NCI-H1694 (cell line): ENCODE data around the gene GUCY1A2.
A peak's percentile ranks its signal among the peaks of the same experiment; 100 is the strongest.

ENCODE experiments used
- DNase-seq: peaks from one replicate; lab custom pipeline; 2025; lab: John Stamatoyannopoulos, UW

The GUCY1A2 gene

DNA sequence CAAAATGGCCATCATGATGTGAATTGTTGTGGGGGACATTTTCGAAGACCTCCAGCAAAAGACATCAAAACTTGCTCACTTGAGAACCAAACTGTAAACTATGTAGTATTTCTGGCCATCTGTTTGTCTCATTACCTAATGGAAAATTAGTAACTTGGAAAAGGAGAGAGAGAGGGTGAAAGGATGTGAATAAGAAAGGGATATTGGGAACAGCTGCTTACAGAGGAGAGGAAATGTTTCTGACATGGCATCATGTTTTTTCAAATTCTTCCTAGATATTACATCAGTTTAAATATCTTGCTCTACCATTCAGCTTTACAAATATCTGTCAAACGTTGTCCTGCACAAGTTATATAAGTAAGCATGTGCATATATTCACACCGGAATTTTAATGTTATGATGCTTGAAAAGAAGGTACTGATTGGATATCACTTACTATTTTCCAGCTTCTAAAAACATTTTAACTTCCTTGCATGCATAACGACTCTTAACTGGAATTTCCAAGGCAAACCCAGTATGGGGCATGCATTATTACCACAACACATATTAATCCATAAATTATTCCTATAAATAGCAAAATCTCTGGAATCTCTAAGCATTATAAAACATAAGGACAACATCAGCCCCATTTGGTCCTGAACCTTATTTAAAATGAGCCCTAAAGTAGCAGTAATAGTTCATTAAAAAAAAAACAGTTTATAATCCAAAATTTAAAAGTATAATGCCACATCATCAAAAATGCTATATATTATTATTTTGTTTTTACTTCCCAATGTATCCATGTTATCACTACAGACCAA, 20.0 kb downstream of the GUCY1A2 start:
- no peak for DNase-seq

DNA sequence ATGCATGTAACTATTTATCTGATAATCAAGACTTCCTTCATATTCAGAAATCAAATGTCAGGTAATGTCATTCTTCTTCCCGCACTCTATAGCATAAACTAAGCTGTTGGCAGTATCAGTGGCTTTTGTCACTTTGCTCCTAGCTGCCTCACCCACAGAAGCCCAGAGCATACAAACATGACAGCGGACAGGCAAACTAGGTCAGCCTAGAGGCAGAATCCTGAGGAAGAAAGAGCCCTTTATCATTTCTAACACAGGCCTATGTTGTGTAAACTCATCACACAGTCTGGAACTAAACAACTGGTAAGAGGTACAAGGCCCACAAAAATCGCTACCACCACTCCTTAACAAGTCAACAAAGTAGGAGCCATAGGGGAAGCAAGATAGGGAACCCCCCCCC, 21.0 kb downstream of the GUCY1A2 start:
- no peak for DNase-seq

DNA sequence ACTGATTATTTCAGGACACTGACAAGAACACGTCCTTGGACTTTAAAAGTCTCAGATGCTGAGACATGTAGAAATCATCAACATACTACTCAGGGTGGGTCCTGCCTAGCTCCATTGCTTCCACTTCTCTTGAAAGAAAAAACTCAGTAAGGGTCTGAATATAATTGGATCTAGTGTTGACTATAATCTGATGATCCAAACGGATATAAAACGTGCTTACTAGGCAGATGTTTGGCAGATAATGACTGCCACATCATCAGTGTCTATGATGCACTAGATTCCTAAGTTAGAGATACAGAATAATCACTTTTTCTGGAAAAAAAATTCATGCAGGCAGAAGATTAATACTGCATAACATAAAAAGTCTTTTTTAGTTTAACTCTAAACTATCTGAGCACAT, 21.6 kb downstream of the GUCY1A2 start:
- no peak for DNase-seq

DNA sequence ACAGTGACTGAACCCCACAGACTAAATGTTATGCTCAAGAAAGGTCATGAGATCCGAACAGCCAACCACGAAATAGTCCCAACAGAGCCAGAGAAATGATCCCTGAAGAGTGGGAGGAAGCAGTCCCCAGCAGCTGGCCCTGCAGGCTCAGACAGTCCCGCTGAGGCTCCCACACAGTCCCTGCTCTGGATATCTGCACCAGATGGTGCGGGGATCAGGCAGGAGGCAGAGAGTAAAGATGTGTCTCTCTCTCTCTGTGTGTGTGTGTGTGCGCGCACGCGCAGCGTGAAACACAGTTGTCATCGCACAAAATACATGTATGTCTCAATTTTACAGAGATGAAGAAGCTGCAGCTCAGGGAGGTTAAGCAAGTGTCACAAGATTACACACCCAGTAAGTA, 27.9 kb downstream of the GUCY1A2 start:
- DNase-seq, result peak; percentile 0

DNA sequence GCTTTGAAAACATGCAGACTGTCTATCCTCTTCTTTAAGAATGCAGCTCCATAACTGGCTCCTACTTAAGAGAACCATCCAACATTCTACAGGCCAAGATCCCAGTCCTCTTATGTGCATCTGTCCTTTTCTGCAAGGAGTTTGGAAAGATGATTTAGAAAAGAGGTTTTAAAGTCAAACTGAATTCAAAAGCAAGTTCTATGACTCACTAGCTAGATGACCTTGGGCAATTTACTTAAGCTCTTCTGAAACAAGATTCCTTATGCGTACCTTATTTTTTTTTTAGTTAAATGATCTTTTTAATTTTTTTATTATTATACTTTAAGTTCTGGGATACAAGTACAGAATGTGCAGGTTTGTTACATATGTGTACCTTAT, 29.2 kb downstream of the GUCY1A2 start:
- DNase-seq, result no peak

DNA sequence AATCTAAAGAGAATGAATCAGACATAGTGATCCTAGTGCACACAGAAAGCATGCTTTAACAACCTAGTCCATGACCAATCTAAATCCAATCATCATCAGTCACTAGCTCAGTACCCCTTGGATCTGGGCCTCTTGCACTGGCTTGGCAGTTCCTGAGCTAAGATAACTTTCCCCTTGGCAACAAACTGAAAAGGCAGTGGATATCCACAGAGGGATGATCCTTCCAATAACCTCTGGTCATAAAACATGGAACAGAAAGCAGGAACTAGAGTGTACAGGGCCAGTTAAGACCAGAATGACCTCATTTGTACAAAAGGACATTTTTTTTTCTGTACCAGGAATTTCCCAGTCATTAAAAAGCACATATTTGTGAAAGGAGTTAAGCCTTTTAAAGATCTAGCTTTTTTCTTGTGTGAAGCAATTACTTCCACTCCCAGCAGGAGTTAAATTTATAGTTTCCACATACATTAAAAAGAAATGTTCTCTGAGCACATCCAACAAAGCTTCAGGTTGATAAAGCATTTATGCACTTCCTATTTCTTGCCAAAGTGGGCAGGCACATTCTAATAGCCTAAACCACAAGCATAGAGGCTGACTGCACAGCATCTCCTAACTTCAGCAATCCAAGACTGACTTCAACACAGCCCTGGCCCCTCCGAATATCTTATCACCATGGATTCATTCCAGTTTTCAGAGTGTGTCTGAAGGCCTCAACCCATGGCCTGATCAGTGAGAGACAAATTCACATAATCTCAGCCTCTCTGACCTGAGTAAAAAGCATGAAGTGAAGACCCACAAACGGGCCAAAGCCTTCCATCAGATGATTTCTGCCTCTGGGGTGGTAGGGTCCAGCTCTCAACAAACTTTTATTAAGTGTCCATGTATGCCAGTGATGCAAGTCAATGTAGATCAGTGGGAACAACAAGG, 29.9 kb downstream of the GUCY1A2 start:
- no peak for DNase-seq

DNA sequence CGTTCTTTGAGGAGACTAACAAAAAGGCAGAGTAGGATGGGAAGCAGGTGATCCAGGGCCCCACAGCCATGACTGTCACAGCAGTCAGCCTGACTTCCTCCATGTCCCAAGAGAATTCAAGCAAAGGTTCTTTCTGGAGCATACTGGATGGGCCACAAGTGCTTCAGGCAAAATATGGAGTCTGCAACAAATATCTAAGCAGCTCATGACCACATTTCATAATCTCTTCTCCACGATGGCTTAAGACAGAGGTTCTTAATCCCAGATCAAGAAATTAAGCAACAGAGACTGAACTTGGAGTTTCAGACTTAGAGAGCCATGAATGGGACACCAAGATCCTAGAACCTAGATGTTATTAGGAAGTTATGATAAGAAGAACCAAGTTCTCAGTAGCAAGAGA, 31.6 kb downstream of the GUCY1A2 start:
- no peak for DNase-seq

DNA sequence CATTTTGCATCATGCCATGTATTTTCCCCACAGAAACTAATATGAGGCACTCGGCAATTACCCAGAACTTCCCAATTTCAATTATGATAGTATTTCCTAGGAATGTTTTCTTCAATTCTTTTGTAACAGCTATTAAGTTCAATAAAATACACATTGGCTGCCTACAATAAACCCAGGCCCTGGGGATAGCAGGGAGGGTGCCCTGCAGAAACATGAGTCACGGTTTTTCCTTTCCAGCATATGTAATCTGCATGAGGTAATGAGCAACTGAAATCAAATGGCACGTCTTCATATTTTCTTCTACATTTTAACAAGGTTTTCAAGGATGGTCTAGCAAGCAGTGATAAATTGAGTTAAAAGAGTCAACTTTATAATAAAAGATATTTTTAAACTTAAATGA, 32.0 kb downstream of the GUCY1A2 start:
- DNase-seq, result no peak

DNA sequence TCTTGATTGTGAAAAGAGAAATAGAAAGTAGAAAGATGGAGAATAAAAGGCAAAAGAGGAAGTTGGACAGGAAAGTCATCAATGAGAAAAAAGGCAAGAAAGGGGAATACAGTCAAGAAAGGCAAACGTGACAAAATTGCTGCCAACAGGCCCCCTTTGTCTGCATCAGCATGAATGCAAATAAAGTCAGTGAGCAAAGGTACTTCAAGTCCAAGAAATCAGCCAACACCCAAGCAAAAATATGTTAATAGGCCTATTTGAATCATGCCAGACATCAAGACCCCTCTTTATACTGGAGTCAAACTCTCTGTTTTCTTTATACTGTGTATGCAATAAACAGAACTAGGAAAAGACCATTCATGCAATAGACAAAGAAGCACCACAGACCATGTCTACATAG, 34.3 kb downstream of the GUCY1A2 start:
- DNase-seq, result no peak

DNA sequence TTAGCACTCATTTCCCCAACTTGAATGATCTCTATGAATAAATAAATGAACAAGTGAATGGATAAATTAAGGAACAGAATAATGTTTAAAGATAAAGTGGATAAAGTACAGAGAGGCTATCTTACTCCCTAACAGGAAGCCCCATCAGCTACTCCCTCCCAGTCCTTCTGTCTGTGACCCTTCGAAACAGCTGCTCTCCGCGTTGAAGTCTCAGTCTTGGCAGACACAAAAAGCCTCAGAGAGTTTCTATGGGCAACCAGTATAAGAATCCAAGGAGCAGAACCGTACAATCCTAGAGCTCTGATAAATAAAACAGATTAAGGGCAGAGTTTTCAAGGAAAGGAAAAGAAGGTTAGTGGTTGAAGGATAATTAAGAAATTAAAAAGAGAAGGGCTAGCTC, 35.0 kb downstream of the GUCY1A2 start:
- DNase-seq, result no peak

DNA sequence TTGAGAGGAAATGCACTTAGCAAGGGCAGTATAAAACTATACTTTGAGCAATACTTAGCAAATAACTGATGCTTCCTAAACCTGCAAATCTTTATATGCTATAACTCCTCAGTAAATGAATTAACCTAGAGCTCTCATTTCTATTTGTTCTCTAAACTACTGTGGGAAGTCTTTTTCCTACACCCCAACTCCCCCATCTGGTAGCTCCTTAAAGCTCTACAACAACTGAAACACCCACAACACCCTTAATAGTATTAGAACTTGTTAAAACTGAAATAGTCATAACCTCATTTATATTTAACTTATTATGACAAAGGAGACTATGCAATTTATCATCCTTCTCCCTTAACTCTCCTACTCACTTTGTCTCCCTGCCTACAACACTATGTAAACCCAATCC, 43.4 kb downstream of the GUCY1A2 start:
- DNase-seq, result no peak

DNA sequence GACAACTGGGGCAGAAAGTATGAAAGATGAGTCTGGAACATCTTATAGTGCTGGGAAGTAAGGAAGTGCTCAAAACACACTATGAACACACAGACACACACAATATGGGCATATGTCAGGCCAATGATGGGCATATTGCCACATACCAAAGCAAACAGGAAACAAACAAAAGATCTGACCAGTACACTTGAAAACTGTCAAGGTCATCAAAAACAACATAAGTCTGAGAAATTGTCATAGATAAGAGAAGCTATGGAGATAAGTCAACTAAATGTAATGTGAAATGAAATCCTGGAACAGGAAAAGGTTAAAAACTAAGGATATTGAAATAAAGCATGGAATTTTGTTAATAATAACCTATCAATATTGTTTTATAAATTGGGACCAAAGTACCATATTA, 46.4 kb downstream of the GUCY1A2 start:
- no peak for DNase-seq

DNA sequence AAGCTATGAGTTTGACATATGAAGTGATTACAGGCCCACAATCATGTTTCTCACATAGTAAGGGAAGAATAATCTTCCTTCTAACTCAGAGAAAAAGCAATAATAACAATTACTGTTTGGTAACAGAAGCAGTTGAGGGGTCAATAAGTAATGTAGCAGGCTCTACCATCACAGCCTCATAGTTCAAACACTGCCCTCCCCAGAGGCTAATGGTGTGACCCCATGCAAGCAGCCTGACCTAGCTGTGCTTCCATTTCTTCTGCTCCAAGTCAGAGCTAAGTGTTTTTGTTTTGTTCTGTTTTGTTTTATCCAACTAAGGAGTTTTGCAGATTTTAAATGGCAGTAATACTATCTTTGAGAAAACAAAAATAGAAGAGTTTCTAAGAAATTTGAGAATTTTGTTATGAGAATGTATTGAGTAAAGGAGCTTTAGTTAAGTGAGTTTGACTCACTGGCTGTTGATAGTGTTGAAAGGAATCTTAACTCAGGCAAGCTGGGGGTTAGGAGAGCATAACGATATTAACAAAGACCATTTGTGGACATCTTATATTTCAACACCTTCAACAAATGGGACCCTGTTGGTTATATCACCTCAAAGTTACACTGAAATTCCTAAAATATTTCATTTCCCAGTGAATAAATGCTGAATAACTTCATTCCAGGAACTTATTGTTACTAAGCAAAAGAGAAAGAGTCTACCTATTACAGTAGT, 48.5 kb downstream of the GUCY1A2 start:
- DNase-seq, result no peak

DNA sequence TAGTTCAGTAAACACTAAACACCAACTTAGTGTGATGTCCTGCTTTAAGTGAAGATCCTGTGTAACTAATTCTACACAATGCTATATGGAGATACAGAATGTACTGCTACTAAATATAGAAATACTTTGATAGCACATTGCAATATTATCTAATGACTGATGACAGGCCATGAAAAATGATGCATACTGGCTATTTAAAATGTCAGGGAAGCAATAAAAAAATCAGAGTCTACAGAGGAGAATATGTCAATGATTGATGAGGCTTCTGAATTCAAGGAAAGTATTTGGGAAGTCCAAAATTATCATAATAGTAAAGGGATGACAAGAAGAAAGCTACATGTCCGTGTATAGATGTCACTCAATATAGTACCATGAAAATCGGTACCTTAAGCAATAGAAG, 55.3 kb downstream of the GUCY1A2 start:
- DNase-seq, result no peak

DNA sequence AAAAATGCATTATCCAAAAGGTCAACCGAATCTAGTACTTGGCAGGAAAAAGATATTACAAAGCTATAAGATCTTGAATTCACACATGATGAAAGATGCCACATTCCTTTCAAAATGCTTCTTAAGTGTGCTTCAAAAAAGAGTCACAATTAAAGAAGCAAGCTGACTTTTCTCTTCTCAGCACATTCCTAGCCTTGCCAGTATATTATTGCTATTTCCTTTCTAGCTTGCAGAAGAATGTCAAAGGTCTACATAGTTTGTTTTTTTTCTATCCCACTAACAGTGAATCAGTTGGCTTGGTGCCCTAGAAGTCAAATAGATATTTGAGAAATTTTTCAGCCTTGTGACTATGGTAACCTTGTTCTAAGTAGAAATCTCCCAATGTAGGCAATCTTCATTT, 56.8 kb downstream of the GUCY1A2 start:
- no peak for DNase-seq

DNA sequence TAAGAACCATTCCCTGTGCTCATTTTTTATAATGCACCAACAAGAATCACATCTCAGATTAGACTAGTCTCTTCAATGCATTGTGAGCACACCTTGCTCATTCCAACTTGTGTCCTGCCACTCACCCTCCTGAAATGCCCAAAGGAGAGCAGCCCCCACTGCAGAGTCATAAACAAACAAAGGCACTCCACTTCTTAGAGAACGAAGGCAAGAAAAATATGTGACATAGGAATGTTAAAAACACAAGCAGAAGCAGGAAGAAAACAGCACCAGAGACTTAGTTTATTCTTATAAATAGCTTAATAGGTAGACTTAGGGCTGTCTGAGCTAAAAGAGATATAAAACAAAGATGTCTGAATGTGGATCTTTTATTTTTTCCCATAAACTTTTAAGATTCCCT, 57.2 kb downstream of the GUCY1A2 start:
- no peak for DNase-seq

DNA sequence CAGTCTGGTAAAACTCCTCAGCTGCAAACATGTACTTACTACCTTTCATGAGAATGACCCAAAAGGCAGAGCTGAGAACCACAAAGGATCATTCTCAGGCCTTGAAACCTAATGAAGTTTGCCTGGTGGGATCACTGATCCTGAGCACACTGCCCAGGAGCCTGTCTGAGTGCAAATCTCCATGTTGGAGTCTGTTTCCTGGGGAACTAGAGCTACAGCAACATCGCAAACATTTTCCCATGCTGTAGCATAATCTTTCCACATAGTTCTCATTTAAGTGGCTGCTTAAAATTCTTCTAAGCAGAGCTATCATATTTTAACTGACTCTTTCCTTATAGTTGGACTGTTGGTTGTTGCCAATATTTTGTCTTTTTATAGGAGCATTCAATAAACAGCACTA, 58.5 kb downstream of the GUCY1A2 start:
- DNase-seq, result no peak

DNA sequence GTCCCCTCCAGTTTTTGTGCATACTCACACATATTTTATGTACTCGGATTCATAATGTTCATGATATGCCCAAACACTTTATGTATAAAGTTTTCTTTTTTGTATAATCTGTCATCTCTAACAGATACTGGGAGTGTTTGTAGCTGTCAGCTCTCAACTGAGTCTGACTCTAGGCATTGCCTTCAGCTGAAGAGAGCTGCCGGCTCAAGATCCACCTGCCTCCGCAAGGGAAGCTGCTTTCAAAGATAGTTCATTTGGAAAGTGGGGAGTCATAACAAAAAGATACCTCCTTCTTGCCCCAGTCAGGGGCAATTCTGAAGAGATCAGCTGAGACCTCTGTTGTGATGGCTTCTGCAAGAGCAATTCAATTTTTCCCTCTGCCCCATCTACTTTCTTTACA, 58.9 kb downstream of the GUCY1A2 start:
- DNase-seq, result no peak

DNA sequence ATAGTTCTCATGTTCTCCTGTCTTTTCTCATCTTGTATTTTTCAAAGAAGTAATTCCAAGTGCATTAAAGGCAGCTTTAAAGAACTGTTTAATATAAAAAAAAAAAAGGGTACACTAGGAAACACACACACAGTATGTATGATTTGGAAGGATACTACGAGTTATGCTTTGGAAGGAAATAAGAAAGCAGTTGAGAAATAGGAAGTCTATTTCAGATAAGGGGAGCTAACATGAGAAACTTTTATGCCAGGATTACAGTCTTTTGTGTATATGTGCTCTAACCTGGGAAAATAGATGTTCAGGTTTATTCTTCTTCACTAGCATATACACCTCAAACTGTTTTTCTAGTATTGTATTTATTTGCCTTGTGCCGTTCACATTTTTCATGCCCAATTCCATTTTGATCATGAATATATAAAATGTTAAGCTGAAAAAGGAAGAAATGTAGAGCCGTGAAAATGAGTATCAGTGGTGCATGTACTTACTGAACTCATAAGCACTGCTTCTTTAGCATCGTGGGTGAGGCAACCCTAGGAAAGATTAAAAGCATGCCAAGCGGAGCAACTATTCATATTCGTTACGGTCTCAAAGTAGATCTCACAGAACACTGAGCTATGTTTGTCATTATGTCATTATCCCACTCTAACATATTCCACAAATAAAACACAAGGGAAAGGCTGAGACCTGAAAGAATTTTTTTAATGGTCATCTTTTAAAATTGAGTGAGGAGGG, 59.6 kb downstream of the GUCY1A2 start:
- no peak for DNase-seq

DNA sequence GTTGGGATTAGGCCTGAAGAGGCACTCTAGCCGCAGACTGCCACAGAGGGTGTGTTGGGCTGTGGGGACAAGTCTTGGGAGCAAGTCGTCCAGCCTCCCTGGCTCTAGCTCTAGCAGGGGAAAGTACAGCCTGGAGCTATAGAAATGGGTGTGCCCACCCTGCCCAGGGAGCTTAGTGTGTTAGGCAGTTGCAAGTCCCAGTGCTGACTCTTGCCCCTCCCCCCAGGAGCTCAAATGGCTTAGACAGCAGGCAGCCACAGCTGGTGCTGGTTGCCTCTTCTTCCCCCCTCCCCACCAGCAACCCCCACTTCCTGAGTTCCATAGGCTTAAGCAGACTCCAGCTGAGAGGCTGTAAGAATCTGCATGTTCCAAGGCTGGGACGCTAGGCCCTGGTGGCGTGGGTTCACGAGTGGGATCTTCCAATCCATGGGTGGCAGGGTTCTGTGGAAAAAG, 61.2 kb downstream of the GUCY1A2 start:
- no peak for DNase-seq

DNA sequence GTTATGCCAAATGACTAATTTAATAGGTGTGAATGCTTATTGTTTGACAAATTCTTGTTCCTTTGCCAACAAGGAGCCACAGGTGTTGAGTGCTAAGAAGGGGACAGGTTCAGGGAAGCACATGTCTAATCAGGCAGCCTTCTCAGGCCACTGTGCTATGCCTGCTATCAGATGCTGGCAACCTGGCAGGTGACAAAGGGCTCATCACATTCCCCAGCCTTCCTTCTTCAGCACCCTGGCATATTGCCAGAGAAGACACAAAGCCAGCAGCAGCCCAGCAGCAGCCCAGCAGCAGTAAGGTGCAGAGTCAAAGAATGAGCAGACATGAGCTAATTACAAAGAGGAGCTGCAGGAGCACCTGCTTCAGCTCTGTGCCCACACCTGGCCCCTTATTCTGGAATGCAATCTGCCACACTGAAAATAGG, 68.2 kb downstream of the GUCY1A2 start:
- DNase-seq, result no peak

DNA sequence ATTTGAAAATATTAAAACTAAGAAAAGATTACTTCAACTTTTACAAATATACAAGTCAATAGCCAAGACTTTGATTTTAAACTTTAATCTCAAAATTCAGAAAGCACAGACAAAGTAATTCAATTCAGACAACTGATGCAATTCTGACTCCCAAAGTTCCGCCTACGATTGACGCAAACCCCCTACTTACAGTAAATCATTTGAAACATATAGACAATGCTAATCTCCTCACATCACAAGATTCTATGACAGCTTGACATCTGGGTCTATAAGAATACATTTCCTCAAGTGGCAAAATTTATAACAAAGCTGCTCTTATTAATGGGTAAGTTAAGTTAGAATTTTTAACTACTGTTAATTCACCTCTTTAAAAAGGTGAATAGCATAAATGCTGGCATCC, 75.2 kb downstream of the GUCY1A2 start:
- no peak for DNase-seq
